Fibroblast of lung (primary cell): Measurements from ENCODE around the gene TENM4. TPM values are rescaled to one million over a fixed set of nuclear protein-coding genes. Genes with fewer than 3 reads are reported as not detected.

ENCODE experiments used
- DNase-seq, 2 donors: peaks; one replicate each; pipeline versions ENCODE4 v3.0.0 to v3.0.0-alpha.2; 2010; ENCODE audit warnings: low read depth in 2 of 2
- H2AFZ ChIP-seq: 2 replicates; pipeline ENCODE4 v1.5.1; 2012; ENCODE audit warnings: low read length, control low read depth, inconsistent platforms
- H3K27ac ChIP-seq: 2 replicates; pipeline ENCODE4 v1.5.1; 2011; ENCODE audit warnings: low read length, control low read depth; ENCODE audit not compliant: insufficient read depth
- H3K27me3 ChIP-seq: 2 replicates; pipeline ENCODE4 v1.5.1; 2011; ENCODE audit warnings: mild to moderate bottlenecking, low read length; ENCODE audit not compliant: control insufficient read depth, insufficient read depth
- H3K36me3 ChIP-seq: 2 replicates; pipeline ENCODE4 v1.5.1; 2011; ENCODE audit warnings: low read length; ENCODE audit not compliant: control insufficient read depth, insufficient read depth
- H3K4me1 ChIP-seq: 2 replicates; pipeline ENCODE4 v1.5.1; 2011; ENCODE audit warnings: low read length; ENCODE audit not compliant: control insufficient read depth, insufficient read depth; ENCODE audit errors: extremely low read depth
- H3K4me2 ChIP-seq: 2 replicates; pipeline ENCODE4 v1.5.1; 2011; ENCODE audit warnings: low read length, control low read depth; ENCODE audit not compliant: insufficient read depth; ENCODE audit errors: extremely low read depth
- H3K4me3 ChIP-seq, 4 experiments: fragments of 200-600 bp in 1 of 4; sonication (generic) in 1 of 4; replicated peaks in 1 of 4; 2 replicates each; pipeline ENCODE4 v1.5.1; 2011 to 2016; ENCODE audit warnings: low read length in 4 of 4, low read depth in 3 of 4, mild to moderate bottlenecking in 3 of 4, control low read depth in 2 of 4, inconsistent platforms in 1 of 4, mixed read lengths in 1 of 4; ENCODE audit not compliant: insufficient read depth in 1 of 4; ENCODE audit errors: control extremely low read depth in 1 of 4
- H3K79me2 ChIP-seq: 2 replicates; pipeline ENCODE4 v1.5.1; 2012; ENCODE audit warnings: mild to moderate bottlenecking, low read length, inconsistent platforms; ENCODE audit not compliant: control insufficient read depth, insufficient read depth
- H3K9ac ChIP-seq: 2 replicates; pipeline ENCODE4 v1.5.1; 2011; ENCODE audit warnings: mild to moderate bottlenecking, low read length, control low read depth; ENCODE audit not compliant: insufficient read depth
- H3K9me3 ChIP-seq: 2 replicates; pipeline ENCODE4 v1.5.1; 2012; ENCODE audit warnings: low read depth, low read length; ENCODE audit not compliant: control insufficient read depth, insufficient read depth
- H4K20me1 ChIP-seq: 2 replicates; pipeline ENCODE4 v1.5.1; 2011; ENCODE audit warnings: low read length; ENCODE audit not compliant: control insufficient read depth, insufficient read depth; ENCODE audit errors: extremely low read depth
- CTCF ChIP-seq, 2 donors: IDR thresholded peaks in 1 of 2; conservative IDR thresholded peaks in 1 of 2; 1 replicate in 1 of 2; 2 replicates in 1 of 2; pipeline ENCODE4 v1.5.1; 2011 to 2012; ENCODE audit warnings: low read length in 2 of 2, control low read depth in 1 of 2, inconsistent platforms in 1 of 2, low read depth in 1 of 2, mild to moderate bottlenecking in 1 of 2
- EZH2 ChIP-seq: IDR thresholded peaks from 2 replicates; pipeline ENCODE4 v1.5.1; 2012; ENCODE audit warnings: low read length, control low read depth, mild to moderate bottlenecking; ENCODE audit errors: missing control alignments
- polyA plus RNA-seq, 2 donors: library from polyadenylated mRNA; depleted of rRNA in 1 of 2; stranded (reverse) in 1 of 2; unstranded in 1 of 2; fragments of >200 nt; gene quantifications; 2 replicates each; pipeline ENCODE4 v1.2.1, GENCODE V29; 2011 to 2012; ENCODE audit warnings: missing spikeins in 1 of 2
- total RNA-seq: library from RNA; depleted of rRNA; stranded (reverse); fragments of >200 nt; gene quantifications from 2 replicates; pipeline ENCODE4 v1.2.1, GENCODE V29; 2014

The TENM4 gene
- total and polyA plus RNA-seq, 2 donors (not counting 1 experiment from before 2014, with no cell fraction given) = 4.6 to 48.4 TPM

GRCh38 chr11:79019277-79019676, 421.6 kb downstream of the TENM4 start:
- H3K9ac ChIP-seq = no peak overlapping the region
- peak overlapping the region; percentile 4 for H3K27ac ChIP-seq
- no peaks in the 10 kb centered on the region for H3K79me2 ChIP-seq
- no peak overlapping the region for H2AFZ ChIP-seq
- H3K4me2 ChIP-seq = no peak overlapping the region
- H3K27me3 ChIP-seq = no peaks in the 10 kb centered on the region
- H3K36me3 ChIP-seq = no peaks in the 10 kb centered on the region
- DNase-seq = no peak
- TF ChIP-seq CTCF (conservative IDR thresholded peaks at IDR 0.05 in 1 of 2, IDR thresholded peaks at IDR 0.05 in 1 of 2; ENCODE audit: low read depth in 1 of 2, low read length in 2 of 2) (no peak), EZH2 (no peak)
- H3K4me1 ChIP-seq = peaks cover 4% of the 10 kb centered on the region
- no peak overlapping the region for H3K4me3 ChIP-seq
- H3K9me3 ChIP-seq = no peaks in the 10 kb centered on the region
- H4K20me1 ChIP-seq = no peaks in the 10 kb centered on the region

GRCh38 chr11:79018371-79018849, 422.4 kb downstream of the TENM4 start:
- no peaks in the 10 kb centered on the region for H3K79me2 ChIP-seq
- H3K9me3 ChIP-seq = no peaks in the 10 kb centered on the region
- H2AFZ ChIP-seq = no peak overlapping the region
- H3K36me3 ChIP-seq = no peaks in the 10 kb centered on the region
- H4K20me1 ChIP-seq = no peaks in the 10 kb centered on the region
- DNase-seq = peak; percentile 79 to 98
- peak overlapping the region; percentile 18 for H3K27ac ChIP-seq
- H3K9ac ChIP-seq = no peak overlapping the region
- TF ChIP-seq CTCF (conservative IDR thresholded peaks at IDR 0.05 in 1 of 2, IDR thresholded peaks at IDR 0.05 in 1 of 2; ENCODE audit: low read depth in 1 of 2, low read length in 2 of 2) (no peak), EZH2 (no peak)
- peak overlapping the region; percentile 2 for H3K4me2 ChIP-seq
- no peaks in the 10 kb centered on the region for H3K27me3 ChIP-seq
- no peak overlapping the region for H3K4me3 ChIP-seq
- peaks cover 4% of the 10 kb centered on the region for H3K4me1 ChIP-seq

- Histone ChIP-seq H3K27ac (peak overlapping the region; percentile 22), H3K4me1 (peaks cover 4% of the 10 kb centered on the region), H3K4me2 (no peak overlapping the region), H3K79me2 (no peaks in the 10 kb centered on the region), H3K9me3 (no peaks in the 10 kb centered on the region), H3K4me3 (no peak overlapping the region), H3K36me3 (no peaks in the 10 kb centered on the region), H2AFZ (no peak overlapping the region), H4K20me1 (no peaks in the 10 kb centered on the region), H3K9ac (no peak overlapping the region), H3K27me3 (no peaks in the 10 kb centered on the region)
- no peak for DNase-seq
- no peak for TF ChIP-seq CTCF (conservative IDR thresholded peaks at IDR 0.05 in 1 of 2, IDR thresholded peaks at IDR 0.05 in 1 of 2; ENCODE audit: low read depth in 1 of 2, low read length in 2 of 2)
- TF ChIP-seq EZH2 = no peak
Observed at GRCh38 chr11:79017811-79018210, 423.0 kb downstream of the TENM4 start.
